ENCODE results near the gene GLB1L.

DNA sequence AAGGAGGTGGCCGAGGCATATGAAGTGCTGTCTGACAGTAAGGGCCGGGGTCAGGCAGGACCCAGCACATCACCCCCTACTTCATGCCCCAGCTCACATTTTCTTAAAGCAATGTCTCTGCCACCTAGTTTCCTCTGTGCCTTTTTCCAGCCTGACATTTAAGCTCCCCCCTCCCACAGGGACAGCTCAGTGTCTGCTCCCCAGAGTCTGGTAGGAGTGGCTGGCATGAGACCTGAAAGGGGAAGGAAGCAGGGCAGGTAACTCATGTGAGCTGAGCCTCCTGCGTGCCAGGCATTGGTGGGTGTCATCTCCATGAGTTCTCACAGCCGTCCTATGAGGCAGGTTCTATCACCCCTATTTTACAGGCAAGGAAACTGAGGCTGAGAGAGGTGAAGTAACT, 35.4 kb upstream of the GLB1L start:
- TF ChIP-seq, protein P1, sequence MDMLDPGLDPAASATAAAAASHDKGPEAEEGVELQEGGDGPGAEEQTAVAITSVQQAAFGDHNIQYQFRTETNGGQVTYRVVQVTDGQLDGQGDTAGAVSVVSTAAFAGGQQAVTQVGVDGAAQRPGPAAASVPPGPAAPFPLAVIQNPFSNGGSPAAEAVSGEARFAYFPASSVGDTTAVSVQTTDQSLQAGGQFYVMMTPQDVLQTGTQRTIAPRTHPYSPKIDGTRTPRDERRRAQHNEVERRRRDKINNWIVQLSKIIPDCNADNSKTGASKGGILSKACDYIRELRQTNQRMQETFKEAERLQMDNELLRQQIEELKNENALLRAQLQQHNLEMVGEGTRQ (IDR thresholded peaks at IDR 0.05; ENCODE audit: low read length): no peak
- TF ChIP-seq, protein P2, sequence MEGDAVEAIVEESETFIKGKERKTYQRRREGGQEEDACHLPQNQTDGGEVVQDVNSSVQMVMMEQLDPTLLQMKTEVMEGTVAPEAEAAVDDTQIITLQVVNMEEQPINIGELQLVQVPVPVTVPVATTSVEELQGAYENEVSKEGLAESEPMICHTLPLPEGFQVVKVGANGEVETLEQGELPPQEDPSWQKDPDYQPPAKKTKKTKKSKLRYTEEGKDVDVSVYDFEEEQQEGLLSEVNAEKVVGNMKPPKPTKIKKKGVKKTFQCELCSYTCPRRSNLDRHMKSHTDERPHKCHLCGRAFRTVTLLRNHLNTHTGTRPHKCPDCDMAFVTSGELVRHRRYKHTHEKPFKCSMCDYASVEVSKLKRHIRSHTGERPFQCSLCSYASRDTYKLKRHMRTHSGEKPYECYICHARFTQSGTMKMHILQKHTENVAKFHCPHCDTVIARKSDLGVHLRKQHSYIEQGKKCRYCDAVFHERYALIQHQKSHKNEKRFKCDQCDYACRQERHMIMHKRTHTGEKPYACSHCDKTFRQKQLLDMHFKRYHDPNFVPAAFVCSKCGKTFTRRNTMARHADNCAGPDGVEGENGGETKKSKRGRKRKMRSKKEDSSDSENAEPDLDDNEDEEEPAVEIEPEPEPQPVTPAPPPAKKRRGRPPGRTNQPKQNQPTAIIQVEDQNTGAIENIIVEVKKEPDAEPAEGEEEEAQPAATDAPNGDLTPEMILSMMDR (IDR thresholded peaks at IDR 0.05; ENCODE audit: control extremely low read depth in 1 of 3, insufficient read depth in 1 of 3, low read depth in 1 of 3, low read length in 3 of 3): no peak
- TF ChIP-seq TCF12 (IDR thresholded peaks at IDR 0.05; ENCODE audit: low read depth, low read length) (no peak), BRCA1 (IDR thresholded peaks at IDR 0.05; ENCODE audit: low read depth, low read length) (no peak), SP1 (IDR thresholded peaks at IDR 0.05; ENCODE audit: low read depth, low read length) (no peak)
